ENCODE data around the gene GEMIN7. TPM values are rescaled to one million over a fixed set of nuclear protein-coding genes. Genes with fewer than 3 reads are reported as not detected.

The GEMIN7 gene
- total and polyA plus RNA-seq, 2 experiments from 2014 or later, result 49.6 to 90.5 TPM

DNA sequence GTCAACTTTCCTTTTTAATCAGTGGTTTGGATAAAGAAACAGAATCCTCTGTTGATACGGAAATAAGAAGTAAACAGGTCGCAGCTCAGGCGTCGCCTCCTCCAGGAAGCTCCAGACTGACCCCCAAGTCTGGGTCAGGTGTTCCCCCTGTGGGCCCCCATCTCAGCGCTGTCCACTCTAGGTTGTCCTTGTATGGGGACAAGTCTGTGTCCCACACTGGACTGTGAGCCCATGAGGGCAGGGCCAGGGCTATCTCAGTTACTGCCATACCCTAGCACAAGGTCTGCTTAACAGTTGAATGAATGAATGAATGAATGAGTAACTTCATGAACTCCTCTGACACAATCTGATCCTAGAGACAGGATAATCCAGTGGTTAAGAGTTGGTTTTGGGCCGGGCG lies 32.7 kb upstream of the GEMIN7 start (continued):
- TF ChIP-seq, protein P1, sequence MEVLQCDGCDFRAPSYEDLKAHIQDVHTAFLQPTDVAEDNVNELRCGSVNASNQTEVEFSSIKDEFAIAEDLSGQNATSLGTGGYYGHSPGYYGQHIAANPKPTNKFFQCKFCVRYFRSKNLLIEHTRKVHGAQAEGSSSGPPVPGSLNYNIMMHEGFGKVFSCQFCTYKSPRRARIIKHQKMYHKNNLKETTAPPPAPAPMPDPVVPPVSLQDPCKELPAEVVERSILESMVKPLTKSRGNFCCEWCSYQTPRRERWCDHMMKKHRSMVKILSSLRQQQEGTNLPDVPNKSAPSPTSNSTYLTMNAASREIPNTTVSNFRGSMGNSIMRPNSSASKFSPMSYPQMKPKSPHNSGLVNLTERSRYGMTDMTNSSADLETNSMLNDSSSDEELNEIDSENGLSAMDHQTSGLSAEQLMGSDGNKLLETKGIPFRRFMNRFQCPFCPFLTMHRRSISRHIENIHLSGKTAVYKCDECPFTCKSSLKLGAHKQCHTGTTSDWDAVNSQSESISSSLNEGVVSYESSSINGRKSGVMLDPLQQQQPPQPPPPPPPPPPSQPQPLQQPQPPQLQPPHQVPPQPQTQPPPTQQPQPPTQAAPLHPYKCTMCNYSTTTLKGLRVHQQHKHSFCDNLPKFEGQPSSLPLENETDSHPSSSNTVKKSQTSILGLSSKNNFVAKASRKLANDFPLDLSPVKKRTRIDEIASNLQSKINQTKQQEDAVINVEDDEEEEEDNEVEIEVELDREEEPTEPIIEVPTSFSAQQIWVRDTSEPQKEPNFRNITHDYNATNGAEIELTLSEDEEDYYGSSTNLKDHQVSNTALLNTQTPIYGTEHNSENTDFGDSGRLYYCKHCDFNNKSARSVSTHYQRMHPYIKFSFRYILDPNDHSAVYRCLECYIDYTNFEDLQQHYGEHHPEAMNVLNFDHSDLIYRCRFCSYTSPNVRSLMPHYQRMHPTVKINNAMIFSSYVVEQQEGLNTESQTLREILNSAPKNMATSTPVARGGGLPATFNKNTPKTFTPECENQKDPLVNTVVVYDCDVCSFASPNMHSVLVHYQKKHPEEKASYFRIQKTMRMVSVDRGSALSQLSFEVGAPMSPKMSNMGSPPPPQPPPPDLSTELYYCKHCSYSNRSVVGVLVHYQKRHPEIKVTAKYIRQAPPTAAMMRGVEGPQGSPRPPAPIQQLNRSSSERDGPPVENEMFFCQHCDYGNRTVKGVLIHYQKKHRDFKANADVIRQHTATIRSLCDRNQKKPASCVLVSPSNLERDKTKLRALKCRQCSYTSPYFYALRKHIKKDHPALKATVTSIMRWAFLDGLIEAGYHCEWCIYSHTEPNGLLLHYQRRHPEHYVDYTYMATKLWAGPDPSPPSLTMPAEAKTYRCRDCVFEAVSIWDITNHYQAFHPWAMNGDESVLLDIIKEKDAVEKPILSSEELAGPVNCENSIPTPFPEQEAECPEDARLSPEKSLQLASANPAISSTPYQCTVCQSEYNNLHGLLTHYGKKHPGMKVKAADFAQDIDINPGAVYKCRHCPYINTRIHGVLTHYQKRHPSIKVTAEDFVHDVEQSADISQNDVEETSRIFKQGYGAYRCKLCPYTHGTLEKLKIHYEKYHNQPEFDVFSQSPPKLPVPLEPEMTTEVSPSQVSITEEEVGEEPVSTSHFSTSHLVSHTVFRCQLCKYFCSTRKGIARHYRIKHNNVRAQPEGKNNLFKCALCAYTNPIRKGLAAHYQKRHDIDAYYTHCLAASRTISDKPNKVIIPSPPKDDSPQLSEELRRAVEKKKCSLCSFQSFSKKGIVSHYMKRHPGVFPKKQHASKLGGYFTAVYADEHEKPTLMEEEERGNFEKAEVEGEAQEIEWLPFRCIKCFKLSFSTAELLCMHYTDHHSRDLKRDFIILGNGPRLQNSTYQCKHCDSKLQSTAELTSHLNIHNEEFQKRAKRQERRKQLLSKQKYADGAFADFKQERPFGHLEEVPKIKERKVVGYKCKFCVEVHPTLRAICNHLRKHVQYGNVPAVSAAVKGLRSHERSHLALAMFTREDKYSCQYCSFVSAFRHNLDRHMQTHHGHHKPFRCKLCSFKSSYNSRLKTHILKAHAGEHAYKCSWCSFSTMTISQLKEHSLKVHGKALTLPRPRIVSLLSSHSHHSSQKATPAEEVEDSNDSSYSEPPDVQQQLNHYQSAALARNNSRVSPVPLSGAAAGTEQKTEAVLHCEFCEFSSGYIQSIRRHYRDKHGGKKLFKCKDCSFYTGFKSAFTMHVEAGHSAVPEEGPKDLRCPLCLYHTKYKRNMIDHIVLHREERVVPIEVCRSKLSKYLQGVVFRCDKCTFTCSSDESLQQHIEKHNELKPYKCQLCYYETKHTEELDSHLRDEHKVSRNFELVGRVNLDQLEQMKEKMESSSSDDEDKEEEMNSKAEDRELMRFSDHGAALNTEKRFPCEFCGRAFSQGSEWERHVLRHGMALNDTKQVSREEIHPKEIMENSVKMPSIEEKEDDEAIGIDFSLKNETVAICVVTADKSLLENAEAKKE (CRISPR knock-in tag; IDR thresholded peaks at IDR 0.05), result no peak
- no peak for TF ChIP-seq EZH2 (IDR thresholded peaks at IDR 0.05; ENCODE audit: low read depth, unreplicated experiment)
- TF ChIP-seq, protein P2, sequence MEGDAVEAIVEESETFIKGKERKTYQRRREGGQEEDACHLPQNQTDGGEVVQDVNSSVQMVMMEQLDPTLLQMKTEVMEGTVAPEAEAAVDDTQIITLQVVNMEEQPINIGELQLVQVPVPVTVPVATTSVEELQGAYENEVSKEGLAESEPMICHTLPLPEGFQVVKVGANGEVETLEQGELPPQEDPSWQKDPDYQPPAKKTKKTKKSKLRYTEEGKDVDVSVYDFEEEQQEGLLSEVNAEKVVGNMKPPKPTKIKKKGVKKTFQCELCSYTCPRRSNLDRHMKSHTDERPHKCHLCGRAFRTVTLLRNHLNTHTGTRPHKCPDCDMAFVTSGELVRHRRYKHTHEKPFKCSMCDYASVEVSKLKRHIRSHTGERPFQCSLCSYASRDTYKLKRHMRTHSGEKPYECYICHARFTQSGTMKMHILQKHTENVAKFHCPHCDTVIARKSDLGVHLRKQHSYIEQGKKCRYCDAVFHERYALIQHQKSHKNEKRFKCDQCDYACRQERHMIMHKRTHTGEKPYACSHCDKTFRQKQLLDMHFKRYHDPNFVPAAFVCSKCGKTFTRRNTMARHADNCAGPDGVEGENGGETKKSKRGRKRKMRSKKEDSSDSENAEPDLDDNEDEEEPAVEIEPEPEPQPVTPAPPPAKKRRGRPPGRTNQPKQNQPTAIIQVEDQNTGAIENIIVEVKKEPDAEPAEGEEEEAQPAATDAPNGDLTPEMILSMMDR (conservative IDR thresholded peaks at IDR 0.05; ENCODE audit: low read depth in 2 of 2), result no peak
- no peak for TF ChIP-seq ZNF331 (CRISPR knock-in tag; IDR thresholded peaks at IDR 0.05; ENCODE audit: low read depth)
- TF ChIP-seq NANOG (IDR thresholded peaks at IDR 0.05; ENCODE audit: borderline replicate concordance), result no peak
- no peak for TF ChIP-seq ZNF114 (CRISPR knock-in tag; IDR thresholded peaks at IDR 0.05)
- TF ChIP-seq, protein P3, sequence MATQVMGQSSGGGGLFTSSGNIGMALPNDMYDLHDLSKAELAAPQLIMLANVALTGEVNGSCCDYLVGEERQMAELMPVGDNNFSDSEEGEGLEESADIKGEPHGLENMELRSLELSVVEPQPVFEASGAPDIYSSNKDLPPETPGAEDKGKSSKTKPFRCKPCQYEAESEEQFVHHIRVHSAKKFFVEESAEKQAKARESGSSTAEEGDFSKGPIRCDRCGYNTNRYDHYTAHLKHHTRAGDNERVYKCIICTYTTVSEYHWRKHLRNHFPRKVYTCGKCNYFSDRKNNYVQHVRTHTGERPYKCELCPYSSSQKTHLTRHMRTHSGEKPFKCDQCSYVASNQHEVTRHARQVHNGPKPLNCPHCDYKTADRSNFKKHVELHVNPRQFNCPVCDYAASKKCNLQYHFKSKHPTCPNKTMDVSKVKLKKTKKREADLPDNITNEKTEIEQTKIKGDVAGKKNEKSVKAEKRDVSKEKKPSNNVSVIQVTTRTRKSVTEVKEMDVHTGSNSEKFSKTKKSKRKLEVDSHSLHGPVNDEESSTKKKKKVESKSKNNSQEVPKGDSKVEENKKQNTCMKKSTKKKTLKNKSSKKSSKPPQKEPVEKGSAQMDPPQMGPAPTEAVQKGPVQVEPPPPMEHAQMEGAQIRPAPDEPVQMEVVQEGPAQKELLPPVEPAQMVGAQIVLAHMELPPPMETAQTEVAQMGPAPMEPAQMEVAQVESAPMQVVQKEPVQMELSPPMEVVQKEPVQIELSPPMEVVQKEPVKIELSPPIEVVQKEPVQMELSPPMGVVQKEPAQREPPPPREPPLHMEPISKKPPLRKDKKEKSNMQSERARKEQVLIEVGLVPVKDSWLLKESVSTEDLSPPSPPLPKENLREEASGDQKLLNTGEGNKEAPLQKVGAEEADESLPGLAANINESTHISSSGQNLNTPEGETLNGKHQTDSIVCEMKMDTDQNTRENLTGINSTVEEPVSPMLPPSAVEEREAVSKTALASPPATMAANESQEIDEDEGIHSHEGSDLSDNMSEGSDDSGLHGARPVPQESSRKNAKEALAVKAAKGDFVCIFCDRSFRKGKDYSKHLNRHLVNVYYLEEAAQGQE (IDR thresholded peaks at IDR 0.05; ENCODE audit: unreplicated experiment), result no peak

Measured in GM23338 (cell line).